Activated CD4-positive, alpha-beta T cell treated with anti-CD3 and anti-CD28 coated beads, Interleukin-2, amount 50 U/mL, for 4 hours (primary cell): ENCODE measurements around the gene PET100.
"Not testable (repeated sequence)": the region's sequence is repeated elsewhere in the genome, so short reads cannot be mapped to it uniquely, and the experiment has no call there.

Source experiments
- DNase-seq, 2 experiments: peaks; one replicate each; pipeline ENCODE4 v3.0.0-alpha.2; 2020

PET100 gene

DNA sequence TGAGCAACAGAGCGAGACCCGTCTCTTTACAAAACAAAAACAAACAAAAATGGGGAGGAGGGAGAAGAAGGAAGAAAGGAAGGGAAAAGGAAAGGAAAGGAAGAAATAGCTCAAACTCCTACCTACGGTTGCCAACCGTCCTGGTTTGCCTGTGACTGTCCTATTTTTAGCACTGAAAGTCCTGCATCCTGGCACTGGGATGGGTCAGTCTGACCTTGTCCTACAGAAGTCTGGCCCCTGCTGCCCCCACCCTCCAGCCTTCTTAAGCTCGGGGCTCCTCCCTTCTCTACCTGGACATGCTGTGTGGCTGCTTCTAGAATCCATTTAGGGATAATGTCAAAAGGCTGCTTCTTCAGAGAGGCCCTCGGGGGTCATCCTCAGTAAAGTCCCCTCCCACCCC, 6.1 kb downstream of the PET100 start:
- DNase-seq: no peak

GRCh38 chr19:7636317-7636690, 6.7 kb downstream of the PET100 start:
- no peak for DNase-seq

GRCh38 chr19:7636691-7637373, 7.2 kb downstream of the PET100 start, which contains the start of gene STXBP2:
TSS of gene STXBP2 (plus strand) at chr19:7637110. CDS start at chr19:7637150, 40 bp downstream.
- DNase-seq: peak; percentile 89

- DNase-seq: no peak
Measured at GRCh38 chr19:7637374-7638256, 8.0 kb downstream of the PET100 start.

GRCh38 chr19:7638802-7639465, 9.3 kb downstream of the PET100 start:
- no peak for DNase-seq

- DNase-seq: no peak
Measured at GRCh38 chr19:7639863-7640348, 10.3 kb downstream of the PET100 start.

GRCh38 chr19:7640803-7641202, 11.2 kb downstream of the PET100 start:
- DNase-seq: no peak

- no peak for DNase-seq
Measured at GRCh38 chr19:7641290-7642276, 12.0 kb downstream of the PET100 start.

GRCh38 chr19:7642295-7643030, 12.9 kb downstream of the PET100 start:
- no peak for DNase-seq

DNA sequence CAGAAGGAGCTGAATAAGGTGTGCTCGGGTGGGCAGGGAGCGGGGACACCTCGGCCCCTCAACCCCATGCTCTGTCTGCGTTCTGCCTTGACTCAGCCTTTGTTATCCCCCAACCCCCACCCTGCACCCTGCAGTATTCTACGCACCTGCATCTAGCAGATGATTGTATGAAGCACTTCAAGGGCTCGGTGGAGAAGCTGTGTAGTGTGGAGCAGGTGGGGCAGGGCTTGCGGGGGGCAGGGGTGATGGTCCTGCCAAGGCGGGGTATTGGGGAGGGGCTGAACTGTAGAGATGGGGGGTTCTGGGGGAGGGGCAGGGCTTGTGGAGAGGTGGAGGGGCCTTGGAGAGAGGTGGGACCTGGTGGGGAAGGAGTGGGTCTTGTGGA, 13.4 kb downstream of the PET100 start:
- DNase-seq: no peak

GRCh38 chr19:7643629-7644549, 14.3 kb downstream of the PET100 start:
- not testable (repeated sequence) for DNase-seq

- DNase-seq: no peak
Measured at GRCh38 chr19:7644550-7644877, 14.9 kb downstream of the PET100 start.

- no peak for DNase-seq
Measured at GRCh38 chr19:7645163-7645562, 15.6 kb downstream of the PET100 start.

DNA sequence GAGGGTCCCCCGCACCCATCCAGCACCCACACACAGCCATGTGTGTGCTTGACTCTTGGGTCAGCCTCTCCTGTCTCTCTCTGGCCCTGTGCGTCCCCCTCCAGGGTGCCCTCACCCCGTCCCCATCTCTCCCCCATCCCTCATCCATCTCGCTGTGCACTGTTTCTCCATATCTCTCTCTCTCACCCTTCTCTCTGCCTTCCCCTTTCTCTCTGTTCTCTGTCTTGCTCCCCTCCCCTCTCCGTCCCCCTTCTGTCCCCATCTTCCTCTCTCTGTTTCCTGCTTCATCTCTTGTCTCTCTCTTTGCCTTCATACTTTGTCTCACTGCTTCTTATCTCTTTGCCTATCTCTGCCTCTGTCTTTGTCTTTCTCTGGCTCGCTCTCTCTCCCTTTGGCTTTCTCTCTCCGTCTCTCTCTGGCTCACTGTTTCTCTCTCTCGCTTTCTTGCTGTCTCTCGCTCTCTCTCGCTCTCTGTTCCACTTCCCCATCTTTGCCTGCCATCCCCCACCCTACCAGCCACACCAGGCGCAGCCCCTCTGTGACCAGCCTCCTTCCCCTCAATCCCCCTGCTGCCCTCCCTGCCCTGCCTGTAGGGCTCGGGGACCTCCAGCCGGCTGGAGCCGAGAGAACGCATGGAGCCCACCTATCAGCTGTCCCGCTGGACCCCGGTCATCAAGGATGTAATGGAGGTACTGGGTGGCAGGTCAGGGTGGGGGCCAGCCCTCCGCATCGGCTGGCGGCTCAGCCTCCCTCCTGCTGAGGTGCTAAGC, 16.2 kb downstream of the PET100 start:
- no peak for DNase-seq

GRCh38 chr19:7646426-7646700, 16.8 kb downstream of the PET100 start:
- DNase-seq: no peak

GRCh38 chr19:7647156-7647555, 17.6 kb downstream of the PET100 start:
- DNase-seq: no peak

DNA sequence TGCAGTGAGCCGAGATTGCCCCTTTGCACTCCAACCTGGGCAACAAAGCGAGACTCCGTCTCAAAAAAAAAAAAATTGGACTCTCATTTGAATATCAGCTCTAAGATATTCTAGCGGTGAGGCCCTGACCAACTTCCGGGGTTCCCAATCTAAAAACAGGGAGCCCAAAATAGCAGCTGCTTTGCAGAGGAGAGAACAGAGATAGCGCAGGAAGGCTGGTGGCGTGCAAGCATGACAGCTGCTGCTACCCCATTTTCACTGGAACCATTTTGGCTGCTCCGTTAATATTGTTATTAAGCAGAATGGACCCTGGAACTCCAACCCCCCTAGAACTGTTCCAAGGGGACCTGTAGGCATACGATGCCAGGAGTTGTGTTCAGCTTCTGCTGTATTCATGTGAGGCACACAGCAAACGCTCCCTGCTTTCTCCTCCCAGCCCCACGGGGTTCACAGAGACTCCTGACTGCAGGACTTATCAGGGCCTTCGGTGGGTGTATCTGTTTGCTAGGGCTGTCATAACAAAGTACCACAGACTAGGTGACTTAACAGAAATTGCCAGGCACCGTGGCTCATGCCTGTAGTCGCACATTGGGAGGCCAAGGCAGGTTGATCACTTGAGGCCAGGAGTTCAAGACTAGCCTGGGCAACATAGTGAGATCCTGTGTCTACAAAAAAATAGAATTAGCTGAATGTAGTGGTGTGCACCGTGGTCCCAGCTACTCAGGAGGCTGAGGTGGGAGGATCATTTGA, 18.8 kb downstream of the PET100 start:
- DNase-seq: no peak

- no peak for DNase-seq
Measured at GRCh38 chr19:7650148-7650547, 20.6 kb downstream of the PET100 start.

DNA sequence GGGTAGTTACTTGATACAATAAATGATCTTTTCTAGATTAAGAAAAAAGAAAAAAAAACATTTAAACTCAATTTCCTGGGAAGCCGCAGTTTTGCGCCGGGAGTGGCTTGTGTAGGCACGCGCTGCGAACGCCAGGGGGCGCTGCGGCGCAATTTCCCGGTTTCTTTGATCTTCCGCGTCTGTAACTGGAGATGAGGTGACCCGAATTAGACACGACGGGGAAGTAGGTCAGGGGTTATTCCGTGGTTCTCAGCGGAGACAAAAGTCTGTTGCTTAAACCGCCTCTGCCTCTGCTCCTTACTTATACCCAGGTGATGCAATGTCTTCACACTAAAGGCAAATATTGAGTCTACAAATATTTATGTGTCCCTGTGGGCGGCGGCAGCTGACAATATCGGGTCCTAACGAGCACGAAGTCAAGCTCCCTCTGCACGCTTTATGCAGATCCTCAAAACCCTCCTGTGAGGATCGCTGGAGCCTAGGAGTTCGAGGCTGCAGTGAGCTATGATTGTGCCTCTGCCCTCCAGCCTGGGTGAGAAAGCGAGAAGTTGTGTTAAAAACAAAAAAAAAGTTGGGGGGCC, 22.6 kb downstream of the PET100 start:
- DNase-seq: peak; percentile 81 to 84
